GM23338 (cell line): ENCODE data around the gene USP9Y. TPM values are rescaled to one million over a fixed set of nuclear protein-coding genes. Genes with fewer than 3 reads are reported as not detected.

Experiments
- ATAC-seq: fragments of 200-7000 bp; cut with Tn5 transposase; 3 replicates; pipeline ENCODE4 v1.9.1; 2020
- DNase-seq: peaks from one replicate; pipeline ENCODE4 v3.0.0-alpha.2; 2015; ENCODE audit warnings: low spot score
- H2AFZ ChIP-seq: fragments of 200-600 bp; sonication (generic); 2 replicates; pipeline ENCODE4 v1.8.0; 2016; ENCODE audit warnings: antibody characterized with exemption, mild to moderate bottlenecking, moderate library complexity
- H3F3A ChIP-seq: fragments of 200-600 bp; sonication (generic); replicated peaks from 2 replicates; pipeline ENCODE4 v1.8.0; 2017; ENCODE audit warnings: antibody characterized with exemption, mixed run types, low read depth
- H3K27ac ChIP-seq: fragments of 200-600 bp; sonication (generic); 2 replicates; pipeline ENCODE4 v1.6.1; 2016; ENCODE audit warnings: low read depth
- H3K27me3 ChIP-seq: fragments of 200-600 bp; sonication (generic); 2 replicates; pipeline ENCODE4 v1.8.0; 2016; ENCODE audit warnings: mild to moderate bottlenecking, mixed run types, moderate library complexity; ENCODE audit not compliant: insufficient read depth
- H3K36me3 ChIP-seq: fragments of 200-600 bp; sonication (generic); 2 replicates; pipeline ENCODE4 v1.8.0; 2016; ENCODE audit warnings: mild to moderate bottlenecking; ENCODE audit not compliant: insufficient read depth
- H3K4me1 ChIP-seq: fragments of 200-600 bp; sonication (generic); 2 replicates; pipeline ENCODE4 v1.8.0; 2016; ENCODE audit warnings: mild to moderate bottlenecking, moderate library complexity; ENCODE audit not compliant: insufficient read depth
- H3K4me2 ChIP-seq: fragments of 200-600 bp; sonication (generic); 2 replicates; pipeline ENCODE4 v1.7.1; 2017; ENCODE audit warnings: mixed run types
- H3K4me3 ChIP-seq: fragments of 200-600 bp; sonication (generic); 2 replicates; pipeline ENCODE4 v1.6.1; 2016; ENCODE audit warnings: mixed run types
- H3K79me2 ChIP-seq: fragments of 200-600 bp; sonication (generic); replicated peaks from 2 replicates; pipeline ENCODE4 v1.8.0; 2017; ENCODE audit warnings: mild to moderate bottlenecking; ENCODE audit not compliant: insufficient read depth
- H3K9me2 ChIP-seq: fragments of 200-600 bp; sonication (generic); 2 replicates; pipeline ENCODE4 v1.8.0; 2017; ENCODE audit not compliant: insufficient read depth
- H4K20me1 ChIP-seq: fragments of 200-600 bp; sonication (generic); replicated peaks from 2 replicates; pipeline ENCODE4 v1.8.0; 2017; ENCODE audit warnings: mild to moderate bottlenecking; ENCODE audit not compliant: insufficient read depth
- H3K27ac Mint-ChIP-seq: 2 replicates; pipeline ENCODE4 v1.8.0; 2020; ENCODE audit warnings: inconsistent platforms, mild to moderate bottlenecking, moderate library complexity, mixed read lengths
- H3K27me3 Mint-ChIP-seq: 3 replicates; pipeline ENCODE4 v1.8.0; 2022; ENCODE audit warnings: low read depth, mild to moderate bottlenecking, moderate library complexity, mixed read lengths, inconsistent platforms; ENCODE audit not compliant: insufficient read depth, poor library complexity
- H3K36me3 Mint-ChIP-seq: 3 replicates; pipeline ENCODE4 v1.8.0; 2021; ENCODE audit warnings: low read depth, mild to moderate bottlenecking, inconsistent platforms, moderate library complexity, mixed read lengths
- H3K4me1 Mint-ChIP-seq: 3 replicates; pipeline ENCODE4 v1.8.0; 2020; ENCODE audit warnings: mild to moderate bottlenecking, inconsistent platforms, mixed read lengths
- H3K4me3 Mint-ChIP-seq: 3 replicates; pipeline ENCODE4 v1.8.0; 2021; ENCODE audit warnings: moderate library complexity, mild to moderate bottlenecking, inconsistent platforms, mixed read lengths
- H3K9me3 Mint-ChIP-seq: 3 replicates; pipeline ENCODE4 v1.8.0; 2020; ENCODE audit warnings: moderate library complexity, mild to moderate bottlenecking, inconsistent platforms, mixed read lengths
- CREB1 ChIP-seq: fragments of 250-450 bp; sonication (Bioruptor Pico); IDR thresholded peaks from 2 replicates; pipeline ENCODE4 v1.5.0; 2020; ENCODE audit warnings: low read depth, mild to moderate bottlenecking, moderate library complexity
- EZH2 ChIP-seq: fragments of 200-600 bp; sonication (generic); IDR thresholded peaks from one replicate; pipeline ENCODE4 v1.8.0; 2017; ENCODE audit warnings: antibody characterized with exemption, mild to moderate bottlenecking, low read depth; ENCODE audit not compliant: unreplicated experiment
- EZH2phosphoT487 ChIP-seq: fragments of 200-600 bp; sonication (generic); IDR thresholded peaks from one replicate; pipeline ENCODE4 v1.8.1; 2018; ENCODE audit warnings: antibody characterized with exemption; ENCODE audit not compliant: unreplicated experiment
- JUNB ChIP-seq: IDR thresholded peaks from one replicate; pipeline ENCODE4 v1.6.1; 2016; ENCODE audit warnings: antibody characterized with exemption; ENCODE audit not compliant: unreplicated experiment
- NANOG ChIP-seq: IDR thresholded peaks from 2 replicates; pipeline ENCODE4 v1.6.1; 2016; ENCODE audit warnings: antibody characterized with exemption, borderline replicate concordance
- POLR2AphosphoS5 ChIP-seq: IDR thresholded peaks from 2 replicates; pipeline ENCODE4 v1.6.1; 2016; ENCODE audit warnings: antibody characterized with exemption, low read depth
- STAT1 ChIP-seq: IDR thresholded peaks from one replicate; pipeline ENCODE4 v1.6.1; 2016; ENCODE audit warnings: antibody characterized with exemption; ENCODE audit not compliant: unreplicated experiment
- ZNF114 ChIP-seq: fragments of 250-450 bp; sonication (Bioruptor Pico); IDR thresholded peaks from 2 replicates; pipeline ENCODE4 v1.5.0; 2020; ENCODE audit warnings: mild to moderate bottlenecking, moderate library complexity
- ZNF331 ChIP-seq: fragments of 250-450 bp; sonication (Bioruptor Pico); IDR thresholded peaks from 2 replicates; pipeline ENCODE4 v1.5.0; 2020; ENCODE audit warnings: low read depth, mild to moderate bottlenecking, moderate library complexity
- polyA plus RNA-seq: library from polyadenylated mRNA; unstranded; fragments of >200 nt; fragmentation: Nextera tagmentation; extraction: Ambion mirVana; gene quantifications from 2 replicates; pipeline ENCODE4 v1.2.1, GENCODE V29; 2016
- total RNA-seq: library from RNA; depleted of rRNA; stranded (reverse); fragments of >200 nt; shearing (Covaris generic); gene quantifications from 2 replicates; pipeline ENCODE4 v1.2.3, GENCODE V29; 2014
- TF ChIP-seq, protein P1 (sequence below): IDR thresholded peaks from 2 replicates; pipeline ENCODE4 v1.6.1; 2016; ENCODE audit warnings: antibody characterized with exemption
- TF ChIP-seq, protein P2 (sequence below), 2 experiments: fragments of 200-600 bp in 1 of 2; sonication (generic) in 1 of 2; conservative IDR thresholded peaks; 2 replicates each; pipeline versions ENCODE4 v1.5.1 to v1.6.1; 2016 to 2017; ENCODE audit warnings: antibody characterized with exemption in 2 of 2, low read depth in 2 of 2, mild to moderate bottlenecking in 2 of 2, moderate library complexity in 1 of 2
- TF ChIP-seq, protein P3 (sequence below): IDR thresholded peaks from one replicate; pipeline ENCODE4 v1.6.1; 2018; ENCODE audit warnings: antibody characterized with exemption; ENCODE audit not compliant: unreplicated experiment

Gene USP9Y
- total and polyA plus RNA-seq, 2 experiments from 2014 or later, result 23.7 to 49.0 TPM

DNA sequence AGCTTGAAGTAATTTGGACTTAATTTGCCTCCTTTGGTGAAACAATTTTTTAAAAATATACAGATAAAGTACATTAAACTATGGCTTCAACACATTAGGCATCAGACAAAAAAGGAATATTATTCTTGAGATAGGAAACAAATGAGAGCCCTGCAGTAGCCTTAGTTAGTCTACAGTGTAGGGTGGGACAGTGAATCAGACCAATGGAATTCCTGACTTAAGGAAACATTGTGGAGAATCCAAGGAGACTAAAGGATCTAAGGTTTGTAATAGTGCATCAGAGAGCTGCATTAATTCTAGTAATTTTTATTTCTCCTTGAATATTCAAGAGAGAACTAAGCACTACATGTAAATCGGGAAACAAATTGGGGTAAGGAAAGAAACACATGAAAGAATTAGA lies 125.8 kb downstream of the USP9Y start:
- H3K9me3 Mint-ChIP-seq, result no peaks in the 10 kb centered on the region; the same call in 2 of the 3 replicates
- Histone ChIP-seq H2AFZ (no peak overlapping the region), H3K36me3 (no peaks in the 10 kb centered on the region), H3F3A (no peaks in the 10 kb centered on the region), H3K79me2 (no peaks in the 10 kb centered on the region), H4K20me1 (no peaks in the 10 kb centered on the region), H3K4me1 (no peaks in the 10 kb centered on the region), H3K4me3 (no peak overlapping the region), H3K27me3 (no peaks in the 10 kb centered on the region), H3K4me2 (no peak overlapping the region), H3K9me2 (no peaks in the 10 kb centered on the region), H3K27ac (no peak overlapping the region)
- DNase-seq, result no peak
- TF ChIP-seq STAT1, result no peak
- TF ChIP-seq, protein P1, sequence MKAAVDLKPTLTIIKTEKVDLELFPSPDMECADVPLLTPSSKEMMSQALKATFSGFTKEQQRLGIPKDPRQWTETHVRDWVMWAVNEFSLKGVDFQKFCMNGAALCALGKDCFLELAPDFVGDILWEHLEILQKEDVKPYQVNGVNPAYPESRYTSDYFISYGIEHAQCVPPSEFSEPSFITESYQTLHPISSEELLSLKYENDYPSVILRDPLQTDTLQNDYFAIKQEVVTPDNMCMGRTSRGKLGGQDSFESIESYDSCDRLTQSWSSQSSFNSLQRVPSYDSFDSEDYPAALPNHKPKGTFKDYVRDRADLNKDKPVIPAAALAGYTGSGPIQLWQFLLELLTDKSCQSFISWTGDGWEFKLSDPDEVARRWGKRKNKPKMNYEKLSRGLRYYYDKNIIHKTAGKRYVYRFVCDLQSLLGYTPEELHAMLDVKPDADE, result no peak
- H3K36me3 Mint-ChIP-seq, result no peaks in the 10 kb centered on the region
- no peaks in the 10 kb centered on the region for H3K27me3 Mint-ChIP-seq
- H3K4me3 Mint-ChIP-seq, result no peak overlapping the region
- H3K27ac Mint-ChIP-seq, result no peak overlapping the region
- ATAC-seq, result no peak
- no peaks in the 10 kb centered on the region for H3K4me1 Mint-ChIP-seq

DNA sequence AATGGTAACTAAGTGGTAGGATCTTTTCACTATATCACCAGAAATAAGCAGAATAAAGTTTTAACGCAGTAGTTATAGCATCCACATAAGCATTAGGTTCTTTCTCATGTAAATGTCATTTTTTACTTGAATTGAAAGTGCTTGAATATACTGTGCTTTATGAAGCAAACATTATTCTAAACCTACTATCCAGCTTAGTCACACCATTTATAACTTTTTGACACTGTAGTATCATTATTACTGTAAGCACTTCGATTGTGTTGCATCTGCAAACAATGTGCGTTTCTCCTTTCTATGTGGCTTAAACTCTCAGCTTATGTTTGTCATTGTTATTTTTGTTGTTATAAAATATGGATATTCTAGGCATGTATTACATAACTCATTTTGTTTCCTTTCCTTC lies 132.3 kb downstream of the USP9Y start:
- Histone ChIP-seq H3K27me3 (no peaks in the 10 kb centered on the region), H4K20me1 (no peaks in the 10 kb centered on the region), H3K4me3 (no peak overlapping the region), H3K4me1 (no peaks in the 10 kb centered on the region), H3K79me2 (no peaks in the 10 kb centered on the region), H3F3A (no peaks in the 10 kb centered on the region), H2AFZ (no peak overlapping the region), H3K27ac (no peak overlapping the region), H3K4me2 (no peak overlapping the region), H3K36me3 (no peaks in the 10 kb centered on the region), H3K9me2 (no peaks in the 10 kb centered on the region)
- H3K4me1 Mint-ChIP-seq, result no peaks in the 10 kb centered on the region
- no peak for TF ChIP-seq JUNB
- TF ChIP-seq POLR2AphosphoS5, result no peak
- no peak for TF ChIP-seq EZH2
- TF ChIP-seq EZH2phosphoT487, result no peak
- no peak for TF ChIP-seq STAT1
- TF ChIP-seq ZNF114 (CRISPR knock-in tag), result no peak
- TF ChIP-seq, protein P2, sequence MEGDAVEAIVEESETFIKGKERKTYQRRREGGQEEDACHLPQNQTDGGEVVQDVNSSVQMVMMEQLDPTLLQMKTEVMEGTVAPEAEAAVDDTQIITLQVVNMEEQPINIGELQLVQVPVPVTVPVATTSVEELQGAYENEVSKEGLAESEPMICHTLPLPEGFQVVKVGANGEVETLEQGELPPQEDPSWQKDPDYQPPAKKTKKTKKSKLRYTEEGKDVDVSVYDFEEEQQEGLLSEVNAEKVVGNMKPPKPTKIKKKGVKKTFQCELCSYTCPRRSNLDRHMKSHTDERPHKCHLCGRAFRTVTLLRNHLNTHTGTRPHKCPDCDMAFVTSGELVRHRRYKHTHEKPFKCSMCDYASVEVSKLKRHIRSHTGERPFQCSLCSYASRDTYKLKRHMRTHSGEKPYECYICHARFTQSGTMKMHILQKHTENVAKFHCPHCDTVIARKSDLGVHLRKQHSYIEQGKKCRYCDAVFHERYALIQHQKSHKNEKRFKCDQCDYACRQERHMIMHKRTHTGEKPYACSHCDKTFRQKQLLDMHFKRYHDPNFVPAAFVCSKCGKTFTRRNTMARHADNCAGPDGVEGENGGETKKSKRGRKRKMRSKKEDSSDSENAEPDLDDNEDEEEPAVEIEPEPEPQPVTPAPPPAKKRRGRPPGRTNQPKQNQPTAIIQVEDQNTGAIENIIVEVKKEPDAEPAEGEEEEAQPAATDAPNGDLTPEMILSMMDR (conservative IDR thresholded peaks at IDR 0.05; ENCODE audit: low read depth in 2 of 2), result no peak
- TF ChIP-seq ZNF331 (CRISPR knock-in tag), result no peak
- TF ChIP-seq, protein P3, sequence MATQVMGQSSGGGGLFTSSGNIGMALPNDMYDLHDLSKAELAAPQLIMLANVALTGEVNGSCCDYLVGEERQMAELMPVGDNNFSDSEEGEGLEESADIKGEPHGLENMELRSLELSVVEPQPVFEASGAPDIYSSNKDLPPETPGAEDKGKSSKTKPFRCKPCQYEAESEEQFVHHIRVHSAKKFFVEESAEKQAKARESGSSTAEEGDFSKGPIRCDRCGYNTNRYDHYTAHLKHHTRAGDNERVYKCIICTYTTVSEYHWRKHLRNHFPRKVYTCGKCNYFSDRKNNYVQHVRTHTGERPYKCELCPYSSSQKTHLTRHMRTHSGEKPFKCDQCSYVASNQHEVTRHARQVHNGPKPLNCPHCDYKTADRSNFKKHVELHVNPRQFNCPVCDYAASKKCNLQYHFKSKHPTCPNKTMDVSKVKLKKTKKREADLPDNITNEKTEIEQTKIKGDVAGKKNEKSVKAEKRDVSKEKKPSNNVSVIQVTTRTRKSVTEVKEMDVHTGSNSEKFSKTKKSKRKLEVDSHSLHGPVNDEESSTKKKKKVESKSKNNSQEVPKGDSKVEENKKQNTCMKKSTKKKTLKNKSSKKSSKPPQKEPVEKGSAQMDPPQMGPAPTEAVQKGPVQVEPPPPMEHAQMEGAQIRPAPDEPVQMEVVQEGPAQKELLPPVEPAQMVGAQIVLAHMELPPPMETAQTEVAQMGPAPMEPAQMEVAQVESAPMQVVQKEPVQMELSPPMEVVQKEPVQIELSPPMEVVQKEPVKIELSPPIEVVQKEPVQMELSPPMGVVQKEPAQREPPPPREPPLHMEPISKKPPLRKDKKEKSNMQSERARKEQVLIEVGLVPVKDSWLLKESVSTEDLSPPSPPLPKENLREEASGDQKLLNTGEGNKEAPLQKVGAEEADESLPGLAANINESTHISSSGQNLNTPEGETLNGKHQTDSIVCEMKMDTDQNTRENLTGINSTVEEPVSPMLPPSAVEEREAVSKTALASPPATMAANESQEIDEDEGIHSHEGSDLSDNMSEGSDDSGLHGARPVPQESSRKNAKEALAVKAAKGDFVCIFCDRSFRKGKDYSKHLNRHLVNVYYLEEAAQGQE, result no peak
- TF ChIP-seq NANOG, result no peak
- TF ChIP-seq CREB1 (CRISPR knock-in tag), result no peak
- no peak overlapping the region for H3K27ac Mint-ChIP-seq
- H3K9me3 Mint-ChIP-seq, result no peaks in the 10 kb centered on the region; the same call in 2 of the 3 replicates
- DNase-seq, result no peak
- ATAC-seq, result no peak
- H3K36me3 Mint-ChIP-seq, result no peaks in the 10 kb centered on the region
- no peak overlapping the region for H3K4me3 Mint-ChIP-seq
- no peaks in the 10 kb centered on the region for H3K27me3 Mint-ChIP-seq
